Loucy (cell line): ENCODE results near the gene FMN1.

ENCODE experiments used
- H2AFZ ChIP-seq: fragments of 200-600 bp; sonication (generic); 2 replicates; pipeline ENCODE4 v1.6.0; 2016; ENCODE audit warnings: antibody characterized with exemption, mild to moderate bottlenecking, low read length, moderate library complexity
- H3F3A ChIP-seq: fragments of 200-600 bp; 2 replicates; pipeline ENCODE4 v1.6.0; 2016; ENCODE audit warnings: antibody characterized with exemption, low read depth, mild to moderate bottlenecking
- H3K27me3 ChIP-seq: fragments of 200-600 bp; sonication (generic); 2 replicates; pipeline ENCODE4 v1.6.1; 2014; ENCODE audit warnings: low read length, mild to moderate bottlenecking; ENCODE audit not compliant: insufficient read depth, poor library complexity, severe bottlenecking
- H3K36me3 ChIP-seq: fragments of 200-600 bp; sonication (generic); 2 replicates; pipeline ENCODE4 v1.6.1; 2016; ENCODE audit warnings: low read length; ENCODE audit not compliant: insufficient read depth
- H3K4me1 ChIP-seq: fragments of 200-600 bp; sonication (generic); 2 replicates; pipeline ENCODE4 v1.5.1; 2014; ENCODE audit warnings: low read length, mild to moderate bottlenecking; ENCODE audit not compliant: insufficient read depth, poor library complexity, severe bottlenecking
- H3K4me2 ChIP-seq: fragments of 200-600 bp; sonication (generic); 2 replicates; pipeline ENCODE4 v1.6.0; 2014; ENCODE audit warnings: antibody characterized with exemption, low read length, low read depth, mild to moderate bottlenecking; ENCODE audit not compliant: poor library complexity, severe bottlenecking
- H3K4me3 ChIP-seq: fragments of 200-600 bp; sonication (generic); 2 replicates; pipeline ENCODE4 v1.5.1; 2014; ENCODE audit warnings: low read length, mild to moderate bottlenecking, mixed read lengths; ENCODE audit not compliant: poor library complexity, severe bottlenecking
- H3K79me2 ChIP-seq: fragments of 200-600 bp; sonication (generic); 2 replicates; pipeline ENCODE4 v1.6.1; 2014; ENCODE audit warnings: low read length; ENCODE audit not compliant: insufficient read depth
- H3K9ac ChIP-seq: fragments of 200-600 bp; sonication (generic); 2 replicates; pipeline ENCODE4 v1.6.0; 2014; ENCODE audit warnings: mild to moderate bottlenecking, low read depth, low read length, moderate library complexity; ENCODE audit not compliant: poor library complexity, severe bottlenecking
- H3K9me2 ChIP-seq: fragments of 200-600 bp; sonication (generic); replicated peaks from 2 replicates; pipeline ENCODE4 v1.6.1; 2016; ENCODE audit warnings: low read depth, low read length, mixed read lengths
- H3K9me3 ChIP-seq: fragments of 200-600 bp; sonication (generic); 2 replicates; pipeline ENCODE4 v1.6.1; 2014; ENCODE audit warnings: mild to moderate bottlenecking, antibody characterized with exemption, low read length, low read depth; ENCODE audit not compliant: insufficient read depth
- H4K20me1 ChIP-seq: fragments of 200-600 bp; sonication (generic); 2 replicates; pipeline ENCODE4 v1.6.0; 2014; ENCODE audit warnings: antibody characterized with exemption, low read length, mild to moderate bottlenecking; ENCODE audit not compliant: insufficient read depth, poor library complexity, severe bottlenecking
- EZH2phosphoT487 ChIP-seq: fragments of 200-600 bp; IDR thresholded peaks from 2 replicates; pipeline ENCODE4 v1.6.1; 2018; ENCODE audit warnings: antibody characterized with exemption, mild to moderate bottlenecking, moderate library complexity, borderline replicate concordance
- TF ChIP-seq, protein P1 (sequence below): fragments of 200-600 bp; sonication (generic); conservative IDR thresholded peaks from 2 replicates; pipeline ENCODE4 v1.5.1; 2014; ENCODE audit warnings: mild to moderate bottlenecking, antibody characterized with exemption, low read length

FMN1 gene

DNA sequence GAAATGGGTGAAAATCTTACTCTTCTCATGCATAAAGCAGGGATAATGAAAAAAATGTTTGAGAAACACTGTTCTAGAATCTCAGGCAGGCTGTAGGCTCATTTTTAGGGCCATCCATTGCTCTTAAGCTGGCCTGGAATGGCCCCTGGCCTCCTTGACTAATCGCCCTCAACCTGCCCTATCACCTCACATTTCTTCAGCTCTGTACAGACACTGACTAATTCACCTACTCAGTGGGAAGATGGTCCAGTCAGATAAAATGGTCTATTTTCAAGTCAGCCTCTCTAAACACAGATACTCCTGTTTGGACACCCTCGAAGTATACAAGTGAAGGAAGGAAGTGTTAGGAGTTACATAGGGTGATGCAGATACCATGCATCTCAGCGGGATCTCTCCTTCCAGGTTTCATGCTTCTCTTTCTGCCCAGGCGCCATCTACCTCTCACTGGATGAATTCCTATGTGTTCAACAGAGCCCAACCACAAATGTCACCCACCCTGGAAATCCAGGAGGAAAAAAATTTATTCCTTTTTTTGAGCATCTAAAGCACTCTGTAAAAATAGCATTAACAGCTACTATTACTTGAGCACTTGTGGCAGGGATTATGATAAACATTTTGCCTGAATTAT is 12.1 kb downstream of the FMN1 start:
- H3K9me3 ChIP-seq = no peaks in the 10 kb centered on the region
- no peaks in the 10 kb centered on the region for H3F3A ChIP-seq
- TF ChIP-seq, protein P1, sequence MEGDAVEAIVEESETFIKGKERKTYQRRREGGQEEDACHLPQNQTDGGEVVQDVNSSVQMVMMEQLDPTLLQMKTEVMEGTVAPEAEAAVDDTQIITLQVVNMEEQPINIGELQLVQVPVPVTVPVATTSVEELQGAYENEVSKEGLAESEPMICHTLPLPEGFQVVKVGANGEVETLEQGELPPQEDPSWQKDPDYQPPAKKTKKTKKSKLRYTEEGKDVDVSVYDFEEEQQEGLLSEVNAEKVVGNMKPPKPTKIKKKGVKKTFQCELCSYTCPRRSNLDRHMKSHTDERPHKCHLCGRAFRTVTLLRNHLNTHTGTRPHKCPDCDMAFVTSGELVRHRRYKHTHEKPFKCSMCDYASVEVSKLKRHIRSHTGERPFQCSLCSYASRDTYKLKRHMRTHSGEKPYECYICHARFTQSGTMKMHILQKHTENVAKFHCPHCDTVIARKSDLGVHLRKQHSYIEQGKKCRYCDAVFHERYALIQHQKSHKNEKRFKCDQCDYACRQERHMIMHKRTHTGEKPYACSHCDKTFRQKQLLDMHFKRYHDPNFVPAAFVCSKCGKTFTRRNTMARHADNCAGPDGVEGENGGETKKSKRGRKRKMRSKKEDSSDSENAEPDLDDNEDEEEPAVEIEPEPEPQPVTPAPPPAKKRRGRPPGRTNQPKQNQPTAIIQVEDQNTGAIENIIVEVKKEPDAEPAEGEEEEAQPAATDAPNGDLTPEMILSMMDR = peak; percentile 38
- TF ChIP-seq EZH2phosphoT487 = no peak
- no peak overlapping the region for H2AFZ ChIP-seq
- H3K4me3 ChIP-seq = no peak overlapping the region
- H3K79me2 ChIP-seq = no peaks in the 10 kb centered on the region
- H3K4me2 ChIP-seq = peak overlapping the region; percentile 46
- no peaks in the 10 kb centered on the region for H3K27me3 ChIP-seq
- peaks cover 29% of the 10 kb centered on the region for H3K4me1 ChIP-seq
- H3K36me3 ChIP-seq = no peaks in the 10 kb centered on the region
- H4K20me1 ChIP-seq = no peaks in the 10 kb centered on the region
- H3K9ac ChIP-seq = no peak overlapping the region
- no peaks in the 10 kb centered on the region for H3K9me2 ChIP-seq

DNA sequence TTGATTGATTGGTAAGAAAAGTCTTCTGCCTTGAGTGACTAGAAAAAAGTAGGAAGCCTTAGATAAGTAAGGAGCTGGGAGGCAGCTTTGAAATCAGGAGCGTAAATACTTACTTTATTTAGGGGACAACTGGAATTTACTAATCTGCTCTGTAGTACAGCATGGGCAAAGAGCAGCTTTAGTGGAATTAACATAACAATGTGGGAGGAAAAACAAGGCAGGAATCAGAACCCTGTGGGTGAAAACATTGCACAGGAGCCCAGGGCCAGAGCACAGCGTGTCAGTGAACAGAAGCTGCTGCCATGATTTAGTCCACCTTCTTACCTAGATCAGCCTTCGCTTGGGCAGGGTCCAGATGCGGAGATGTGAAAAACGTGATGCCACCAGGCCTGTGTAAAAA is 14.6 kb downstream of the FMN1 start:
- Histone ChIP-seq H3K79me2 (no peaks in the 10 kb centered on the region), H3K4me1 (peaks cover 16% of the 10 kb centered on the region), H3K9me2 (no peaks in the 10 kb centered on the region), H3F3A (no peaks in the 10 kb centered on the region), H3K9me3 (no peaks in the 10 kb centered on the region), H3K4me3 (no peak overlapping the region), H3K36me3 (no peaks in the 10 kb centered on the region), H3K4me2 (no peak overlapping the region), H3K27me3 (no peaks in the 10 kb centered on the region), H3K9ac (no peak overlapping the region), H4K20me1 (no peaks in the 10 kb centered on the region), H2AFZ (no peak overlapping the region)
- TF ChIP-seq, protein P1 = no peak
- no peak for TF ChIP-seq EZH2phosphoT487

DNA sequence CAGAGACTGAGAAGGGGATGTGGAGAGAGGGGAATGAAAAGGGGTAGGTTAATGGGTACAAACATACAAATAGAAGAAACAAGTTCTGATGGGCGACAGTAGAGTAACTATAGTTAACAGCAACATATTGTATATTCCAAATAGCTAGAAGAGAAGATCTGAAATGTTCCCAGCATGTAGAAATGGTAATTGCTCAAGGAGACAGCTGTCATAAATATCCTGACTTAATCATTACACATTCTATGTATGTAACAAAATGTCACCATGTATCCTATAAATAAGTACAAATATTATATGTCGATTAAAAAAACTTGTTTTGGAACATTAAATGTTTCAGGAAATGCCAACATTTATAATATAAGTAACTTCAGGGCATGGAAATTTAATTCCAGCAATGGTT is 23.3 kb downstream of the FMN1 start:
- Histone ChIP-seq H3K9me3 (no peaks in the 10 kb centered on the region), H3K4me3 (no peak overlapping the region), H2AFZ (no peak overlapping the region), H3K27me3 (no peaks in the 10 kb centered on the region), H3K9ac (no peak overlapping the region), H3F3A (no peaks in the 10 kb centered on the region), H3K9me2 (no peaks in the 10 kb centered on the region), H3K4me1 (peaks cover 2% of the 10 kb centered on the region), H3K36me3 (no peaks in the 10 kb centered on the region), H4K20me1 (no peaks in the 10 kb centered on the region), H3K4me2 (no peak overlapping the region), H3K79me2 (no peaks in the 10 kb centered on the region)
- TF ChIP-seq, protein P1 = no peak
- no peak for TF ChIP-seq EZH2phosphoT487
